GM18873 (cell line): ENCODE measurements around the gene TNIK.

ENCODE experiments used
- ATAC-seq: cut with Tn5 transposase; IDR thresholded peaks from one replicate; pipeline ENCODE4 v1.9.1; 2021; ENCODE audit warnings: mild to moderate bottlenecking, moderate library complexity, moderate number of reproducible peaks; ENCODE audit not compliant: unreplicated experiment, low FRiP score

Gene TNIK

GRCh38 chr3:171159024-171159821, 301.0 kb downstream of the TNIK start:
- no peak for ATAC-seq

- no peak for ATAC-seq
Measured at GRCh38 chr3:171157980-171158379, 302.2 kb downstream of the TNIK start.

- no peak for ATAC-seq
Measured at GRCh38 chr3:171157286-171157685, 302.9 kb downstream of the TNIK start.

GRCh38 chr3:171156401-171157010, 303.7 kb downstream of the TNIK start:
- no peak for ATAC-seq

GRCh38 chr3:171155122-171155700, 305.0 kb downstream of the TNIK start:
- ATAC-seq = no peak

GRCh38 chr3:171150945-171151344, 309.3 kb downstream of the TNIK start:
- ATAC-seq = no peak

GRCh38 chr3:171149526-171150116, 310.6 kb downstream of the TNIK start:
- no peak for ATAC-seq

GRCh38 chr3:171145798-171146197, 314.4 kb downstream of the TNIK start:
- ATAC-seq = no peak

GRCh38 chr3:171142985-171143384, 317.2 kb downstream of the TNIK start:
- no peak for ATAC-seq

- ATAC-seq = no peak
Measured at GRCh38 chr3:171140246-171140645, 320.0 kb downstream of the TNIK start.

- ATAC-seq = no peak
Measured at GRCh38 chr3:171138027-171138426, 322.2 kb downstream of the TNIK start.

GRCh38 chr3:171135549-171135948, 324.7 kb downstream of the TNIK start:
- no peak for ATAC-seq

GRCh38 chr3:171133796-171134569, 326.2 kb downstream of the TNIK start:
- ATAC-seq = no peak

GRCh38 chr3:171133337-171133736, 326.9 kb downstream of the TNIK start:
- ATAC-seq = no peak

- no peak for ATAC-seq
Measured at GRCh38 chr3:171132873-171133272, 327.3 kb downstream of the TNIK start.

- no peak for ATAC-seq
Measured at GRCh38 chr3:171129827-171130226, 330.4 kb downstream of the TNIK start.

GRCh38 chr3:171127611-171128010, 332.6 kb downstream of the TNIK start:
- no peak for ATAC-seq

- ATAC-seq = no peak
Measured at GRCh38 chr3:171126478-171127209, 333.6 kb downstream of the TNIK start.

- no peak for ATAC-seq
Measured at GRCh38 chr3:171125010-171125409, 335.2 kb downstream of the TNIK start.

- no peak for ATAC-seq
Measured at GRCh38 chr3:171123915-171124314, 336.3 kb downstream of the TNIK start.
